Measurements from ENCODE around the gene OVOL2.

Gene OVOL2

DNA sequence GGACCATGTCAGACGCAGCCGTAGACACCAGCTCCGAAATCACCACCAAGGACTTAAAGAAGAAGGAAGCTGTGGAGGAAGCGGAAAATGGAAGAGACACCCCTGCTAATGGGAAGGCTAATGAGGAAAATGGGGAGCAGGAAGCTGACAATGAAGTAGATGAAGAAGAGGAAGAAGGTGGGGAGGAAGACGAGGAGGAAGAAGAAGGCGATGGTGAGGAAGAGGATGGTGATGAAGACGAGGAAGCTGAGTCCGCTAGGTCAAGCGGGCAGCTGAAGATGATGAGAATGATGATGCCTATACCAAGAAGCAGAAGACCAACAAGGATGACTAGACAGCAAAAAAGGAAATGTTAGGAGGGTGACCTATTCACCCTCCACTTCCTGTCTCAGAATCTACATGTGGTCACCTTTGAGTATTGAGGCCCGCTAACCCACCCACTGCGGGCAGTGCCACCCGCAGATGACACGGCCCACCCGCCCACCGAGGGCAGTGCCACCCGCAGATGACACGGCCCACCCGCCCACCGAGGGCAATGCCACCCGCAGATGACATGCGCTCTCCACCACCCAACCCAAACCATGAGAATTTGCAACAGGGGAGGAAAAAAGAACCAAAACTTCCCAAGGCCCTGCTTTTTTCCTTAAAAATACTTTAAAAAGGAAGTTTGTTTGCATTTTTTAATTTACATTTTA is 45.6 kb downstream of the OVOL2 start:
- no peak for FAIRE-seq

DNA sequence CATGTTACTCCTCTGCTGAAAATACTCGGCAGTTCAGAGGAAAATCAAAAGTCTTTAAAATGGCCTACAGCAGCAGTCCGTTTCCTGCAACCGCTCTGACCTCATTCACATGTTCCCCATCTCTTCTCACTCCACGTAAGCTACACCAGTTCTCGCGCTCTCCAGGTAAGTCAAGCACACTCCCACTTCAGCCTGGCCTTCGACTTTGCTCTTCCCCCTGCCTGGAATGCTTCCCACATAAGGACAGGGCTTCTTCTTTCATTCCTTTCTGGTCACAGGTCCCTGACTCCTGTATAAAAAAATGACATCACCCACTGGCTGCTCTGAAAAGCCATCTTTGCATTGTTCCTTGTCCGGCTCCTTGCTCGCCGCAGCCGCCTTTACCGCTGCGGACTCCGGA is 46.2 kb downstream of the OVOL2 start:
- no peak for FAIRE-seq

DNA sequence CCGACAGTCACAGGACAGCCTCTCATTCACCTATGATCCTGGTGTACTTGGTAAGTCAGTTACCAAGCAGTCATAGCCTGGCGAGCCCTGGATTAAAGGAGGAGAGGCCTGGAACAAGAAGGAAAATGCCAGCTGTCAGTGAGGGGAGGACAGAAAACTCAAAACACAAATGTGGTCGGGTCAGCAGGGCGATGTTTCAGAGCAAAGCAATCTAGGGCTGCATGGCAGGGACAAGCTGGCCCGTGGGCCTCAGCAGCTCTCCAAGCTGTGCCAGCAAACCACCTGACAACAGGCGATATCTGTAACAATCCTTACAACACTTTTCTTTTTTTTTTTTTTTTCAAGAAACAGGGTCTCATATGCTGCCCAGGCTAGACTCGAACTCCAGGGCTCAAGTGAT is 48.6 kb downstream of the OVOL2 start:
- no peak for FAIRE-seq

DNA sequence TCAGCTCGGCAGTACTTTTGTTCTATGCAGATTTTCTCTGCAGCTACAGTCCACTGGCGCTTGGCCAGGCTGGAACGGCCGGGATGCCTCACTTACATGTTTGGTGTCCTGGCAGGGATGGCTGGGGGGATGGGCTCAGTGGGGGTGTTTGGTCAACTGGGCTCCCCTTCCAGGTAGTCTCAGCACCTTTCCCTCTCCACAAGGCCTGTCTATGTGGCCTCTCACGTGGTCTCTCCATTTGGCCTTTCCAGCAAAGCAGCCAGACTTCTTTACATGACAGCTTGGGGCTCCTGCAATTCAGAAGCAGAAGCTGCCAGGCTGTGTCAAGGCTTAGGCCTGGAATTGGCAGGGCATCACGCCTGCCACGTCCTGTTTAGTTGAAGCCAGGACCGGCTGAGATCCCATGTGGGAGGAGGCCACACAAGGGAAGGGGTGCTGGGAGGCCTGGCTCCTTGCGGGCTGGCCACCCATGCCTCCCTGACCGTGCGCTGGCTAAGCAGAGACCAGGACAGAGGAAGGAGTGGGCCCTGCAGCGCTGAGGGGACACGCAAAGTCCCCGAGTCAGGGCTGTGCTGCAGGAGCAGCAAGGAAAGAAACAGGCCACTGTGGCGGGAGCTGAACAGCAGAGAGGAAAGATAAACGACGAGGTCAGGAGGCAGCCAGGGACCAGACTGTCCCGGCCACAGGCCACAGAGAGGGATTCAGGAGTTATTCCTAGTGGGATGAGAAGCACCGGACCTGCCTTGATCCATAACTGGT is 50.0 kb downstream of the OVOL2 start:
- FAIRE-seq, result no peak

DNA sequence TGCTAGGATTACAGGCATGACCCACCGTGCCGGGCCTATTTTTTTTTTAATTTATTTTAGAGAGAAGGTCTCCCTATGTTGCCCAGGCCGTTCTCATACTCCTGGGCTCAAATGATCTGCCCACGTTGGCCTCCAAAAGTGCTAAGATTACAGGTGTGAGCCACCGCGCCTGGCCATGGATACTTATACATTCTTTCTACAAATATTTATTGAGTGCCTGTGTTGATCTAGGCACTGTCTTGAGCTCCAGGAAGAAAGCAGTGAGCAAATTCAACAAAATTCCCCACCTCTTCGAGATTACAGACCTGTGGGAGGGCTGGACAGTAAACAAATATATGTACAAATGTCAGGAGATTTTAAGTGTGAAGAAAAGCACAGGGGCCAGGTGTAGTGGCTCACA is 51.0 kb downstream of the OVOL2 start:
- no peak for FAIRE-seq

DNA sequence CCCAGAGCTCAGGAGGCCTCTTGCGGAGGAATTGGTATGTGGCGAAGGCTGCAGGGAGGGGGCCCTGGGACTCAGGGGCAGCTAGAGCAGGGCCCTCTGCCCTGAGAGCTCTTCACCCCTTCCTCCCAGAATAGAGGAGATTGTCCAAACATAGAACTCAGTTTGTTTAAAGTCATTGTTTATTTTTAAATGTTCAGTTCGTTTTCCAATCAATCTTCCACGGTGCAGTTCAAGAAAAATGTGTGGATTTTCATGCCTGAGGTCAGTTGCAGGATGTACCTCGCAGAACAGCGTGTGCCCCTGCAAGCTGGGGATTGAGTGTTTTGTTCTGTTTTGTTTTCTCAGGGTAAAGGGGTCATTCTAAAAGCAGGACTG is 51.7 kb downstream of the OVOL2 start:
- no peak for FAIRE-seq

DNA sequence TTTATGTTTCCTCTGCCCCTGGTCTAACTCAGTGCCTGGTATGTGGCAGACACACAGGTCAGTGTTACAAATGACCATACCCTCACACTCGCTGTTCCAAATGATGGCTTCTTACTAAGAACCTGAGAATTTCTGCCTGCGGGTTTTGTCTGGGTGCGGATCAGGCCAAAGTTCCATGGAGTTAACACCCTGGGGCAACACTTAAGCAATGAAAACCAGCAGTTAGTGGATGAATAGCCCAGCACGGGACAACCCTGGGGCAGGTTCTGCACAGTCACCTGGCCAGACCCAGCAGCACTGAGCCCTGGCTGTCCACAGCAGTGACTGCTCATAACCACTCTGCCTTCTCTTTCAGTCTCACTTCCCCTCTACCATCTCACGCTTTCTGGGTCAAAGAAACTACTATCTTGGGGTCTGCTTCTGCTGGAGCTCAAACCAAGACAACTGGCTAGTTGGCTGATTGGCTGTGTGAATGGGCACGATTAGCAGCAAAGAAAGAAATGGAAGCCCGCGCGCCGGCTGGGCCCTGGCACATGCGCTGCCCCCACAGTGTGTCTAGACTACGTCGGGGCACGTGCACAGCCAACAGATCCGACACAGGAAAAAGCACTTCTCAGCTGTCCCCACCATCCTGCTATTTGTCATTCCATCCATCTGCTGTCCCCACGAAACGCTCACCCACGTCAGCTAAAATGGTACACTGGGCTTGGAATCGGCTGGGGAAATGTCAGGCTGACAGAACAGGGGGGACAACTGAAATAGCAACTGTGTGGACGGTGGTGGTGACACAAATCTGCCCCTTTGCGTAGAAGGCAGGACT is 52.3 kb downstream of the OVOL2 start:
- FAIRE-seq, result no peak

DNA sequence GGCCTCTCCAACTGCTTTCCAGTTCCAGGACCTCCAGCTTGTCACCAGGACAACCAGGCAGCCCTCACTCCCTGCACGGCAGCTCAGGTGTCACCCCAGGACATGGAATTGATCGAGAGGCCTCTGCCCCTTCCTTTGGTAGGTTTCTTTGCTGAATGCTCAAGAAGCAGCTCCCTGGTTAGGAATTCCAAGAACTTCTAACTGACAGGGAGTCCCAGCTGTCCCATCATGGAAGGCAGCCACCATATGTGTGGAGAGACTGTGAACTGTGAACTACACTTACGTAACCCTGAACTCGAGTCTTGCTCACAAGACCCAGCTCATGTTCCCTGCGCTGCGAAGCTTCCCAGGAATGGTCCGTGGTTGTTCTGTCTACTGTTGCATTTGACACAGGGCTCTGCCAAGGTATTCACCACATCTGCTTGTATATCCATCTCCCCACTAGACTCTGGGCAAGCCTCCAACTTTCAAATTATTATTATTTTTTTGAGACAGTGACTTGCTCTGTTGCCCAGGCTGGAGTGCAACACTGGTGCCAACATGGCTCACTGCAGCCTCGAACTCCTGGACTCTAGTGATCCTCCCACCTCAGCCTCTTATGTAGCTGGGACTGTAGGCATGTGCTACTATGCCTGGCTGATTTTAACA is 53.2 kb downstream of the OVOL2 start:
- FAIRE-seq, result no peak

DNA sequence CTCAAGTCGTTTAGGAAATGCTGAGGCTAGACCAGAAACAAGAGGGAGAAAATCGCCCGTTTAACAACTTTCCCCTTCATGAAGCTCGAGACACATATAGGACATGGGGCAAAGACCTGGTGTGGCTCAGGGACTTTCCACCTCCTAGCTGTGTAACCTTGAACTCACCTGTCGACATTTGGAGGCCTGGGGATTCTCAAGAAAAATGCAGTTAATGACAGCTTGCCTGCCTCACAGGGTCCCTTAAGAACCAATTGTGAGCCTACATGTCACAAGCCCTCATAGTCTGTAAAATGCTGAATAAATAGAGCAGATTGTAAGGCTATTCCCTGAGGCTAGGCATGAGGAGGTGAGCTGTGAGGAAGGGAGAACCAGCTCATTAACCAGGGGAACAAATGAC is 53.8 kb downstream of the OVOL2 start:
- no peak for FAIRE-seq

DNA sequence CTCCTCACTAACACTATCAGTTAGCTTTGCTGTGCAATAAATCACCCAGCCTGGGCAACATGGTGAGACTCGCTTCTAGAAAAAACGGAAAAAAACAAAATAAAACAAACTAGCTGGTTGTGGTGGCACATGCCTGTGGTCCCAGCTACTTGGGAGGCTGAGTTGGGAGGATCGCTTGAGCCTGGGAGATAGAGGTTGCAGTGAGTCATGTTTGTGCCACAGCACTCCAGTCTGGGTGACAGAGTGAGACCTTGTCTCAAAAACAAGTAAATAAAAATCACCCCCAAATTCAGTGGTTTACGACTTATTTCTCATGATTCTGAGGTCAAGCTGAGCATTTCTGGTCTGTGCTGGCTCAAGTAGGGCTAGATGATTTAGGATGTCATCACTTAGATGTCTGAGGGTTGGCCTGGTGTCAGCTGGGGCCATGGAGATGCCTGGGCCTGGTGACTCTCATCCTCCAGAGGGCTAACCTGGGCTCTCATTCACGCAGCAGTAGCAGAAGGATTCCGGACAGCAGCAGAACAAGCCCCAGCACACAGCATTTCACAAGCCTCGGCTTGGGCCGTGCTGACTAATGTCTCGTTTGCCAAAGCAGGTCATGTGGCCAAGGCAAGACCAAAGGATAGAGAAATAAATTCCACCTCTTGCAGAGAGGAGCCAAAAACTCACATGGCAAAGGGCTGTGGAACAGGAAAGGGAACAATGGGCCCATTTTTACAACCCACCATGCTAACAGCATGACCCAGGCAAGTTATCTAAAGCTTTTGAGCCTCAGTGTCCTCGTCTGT is 56.4 kb downstream of the OVOL2 start:
- no peak for FAIRE-seq

DNA sequence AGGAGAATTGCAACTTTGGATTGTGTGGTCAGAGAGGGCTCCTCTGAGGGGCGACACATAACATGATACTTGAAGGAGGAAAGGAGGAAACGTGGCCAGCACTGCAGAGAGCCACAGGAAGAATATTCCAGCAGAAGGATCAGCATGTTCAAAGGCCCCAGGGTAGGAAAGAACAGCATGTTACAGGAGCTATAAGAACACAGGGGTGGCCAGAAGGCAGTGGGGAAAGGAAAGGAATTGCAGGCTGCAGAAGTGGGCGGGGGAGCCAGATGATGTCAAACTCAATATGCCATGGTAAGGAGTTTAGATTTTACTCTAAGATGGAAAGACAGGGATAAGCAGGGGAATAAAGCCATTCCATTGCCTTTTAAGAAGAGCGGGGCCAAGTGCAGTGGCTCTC is 58.1 kb downstream of the OVOL2 start:
- no peak for FAIRE-seq

DNA sequence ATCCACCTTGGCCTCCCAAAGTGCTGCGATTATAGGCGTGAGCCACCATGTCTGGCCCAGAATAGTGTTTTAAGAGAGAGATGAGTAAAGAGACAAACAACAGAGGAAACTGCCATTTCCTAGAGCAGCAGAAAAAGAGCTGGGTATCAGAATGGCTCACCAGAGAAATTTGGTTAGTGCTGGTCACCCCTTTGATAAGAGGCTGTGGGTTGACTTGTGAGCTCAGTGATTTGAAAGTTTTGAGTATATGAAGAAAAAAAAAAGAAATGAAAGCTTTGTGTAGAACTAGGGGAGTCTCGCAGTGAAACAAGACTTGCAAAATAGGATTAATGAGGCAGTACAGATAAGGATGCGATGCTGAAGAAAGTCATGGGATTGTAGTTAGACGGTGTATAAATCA is 59.3 kb downstream of the OVOL2 start:
- FAIRE-seq, result no peak

DNA sequence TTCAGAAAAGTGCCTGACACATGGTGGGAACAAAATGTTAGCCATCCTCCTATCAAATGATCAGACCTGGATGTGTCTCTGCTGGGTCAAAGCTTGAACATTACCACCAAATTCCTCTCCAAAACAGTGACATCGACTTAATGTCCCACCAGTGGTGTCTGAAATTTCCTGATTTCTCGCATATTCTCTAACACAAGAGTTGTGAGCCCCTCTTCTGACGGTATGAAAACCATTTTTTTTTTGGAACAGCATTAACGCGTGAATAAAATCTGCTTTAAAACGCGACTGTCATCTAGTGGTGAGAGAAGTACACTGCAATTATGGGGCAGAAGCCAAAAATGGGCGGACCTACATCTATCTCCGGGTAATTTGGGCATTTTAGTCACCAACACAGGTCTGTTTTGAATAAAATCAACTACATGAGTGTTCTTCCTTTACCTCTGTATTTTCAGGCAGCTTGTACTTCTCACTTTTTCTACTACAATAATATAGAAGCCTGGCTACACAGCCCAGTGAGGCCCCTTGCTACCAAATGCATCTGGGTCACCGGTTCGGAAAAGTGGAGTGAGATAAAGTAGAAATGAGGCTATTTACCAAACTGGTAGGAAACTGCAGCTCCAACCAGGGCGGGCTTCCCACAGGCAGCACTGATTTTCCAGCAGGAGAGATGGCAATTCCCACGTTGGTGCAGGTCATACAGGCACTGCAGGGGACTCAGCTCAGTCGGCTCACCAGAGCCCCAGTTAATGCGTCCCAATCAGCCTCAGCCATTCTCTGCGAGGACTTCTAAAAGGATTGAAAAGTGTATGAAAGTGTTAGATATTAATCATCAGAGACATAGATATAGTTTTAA is 61.5 kb downstream of the OVOL2 start:
- peak; percentile 96 for FAIRE-seq

DNA sequence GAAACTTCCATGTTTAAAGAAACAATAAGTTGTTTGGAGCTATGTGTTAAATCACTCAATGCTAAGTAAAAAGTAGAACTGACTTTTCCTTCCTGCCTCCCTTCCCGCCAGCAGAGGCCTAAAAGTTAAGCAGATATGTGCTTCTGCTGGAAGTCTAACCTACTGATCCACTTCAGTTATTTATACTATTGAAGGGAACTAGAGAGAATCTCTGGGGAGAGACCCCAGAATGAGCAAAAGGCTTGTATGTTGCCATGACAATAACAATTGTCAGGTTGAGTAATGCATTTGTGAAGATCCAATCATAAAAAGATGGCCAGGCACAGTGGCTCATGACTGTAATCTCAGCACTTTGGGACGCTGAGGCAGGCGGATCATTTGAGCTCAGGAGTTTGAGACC is 64.2 kb downstream of the OVOL2 start:
- FAIRE-seq, result no peak

DNA sequence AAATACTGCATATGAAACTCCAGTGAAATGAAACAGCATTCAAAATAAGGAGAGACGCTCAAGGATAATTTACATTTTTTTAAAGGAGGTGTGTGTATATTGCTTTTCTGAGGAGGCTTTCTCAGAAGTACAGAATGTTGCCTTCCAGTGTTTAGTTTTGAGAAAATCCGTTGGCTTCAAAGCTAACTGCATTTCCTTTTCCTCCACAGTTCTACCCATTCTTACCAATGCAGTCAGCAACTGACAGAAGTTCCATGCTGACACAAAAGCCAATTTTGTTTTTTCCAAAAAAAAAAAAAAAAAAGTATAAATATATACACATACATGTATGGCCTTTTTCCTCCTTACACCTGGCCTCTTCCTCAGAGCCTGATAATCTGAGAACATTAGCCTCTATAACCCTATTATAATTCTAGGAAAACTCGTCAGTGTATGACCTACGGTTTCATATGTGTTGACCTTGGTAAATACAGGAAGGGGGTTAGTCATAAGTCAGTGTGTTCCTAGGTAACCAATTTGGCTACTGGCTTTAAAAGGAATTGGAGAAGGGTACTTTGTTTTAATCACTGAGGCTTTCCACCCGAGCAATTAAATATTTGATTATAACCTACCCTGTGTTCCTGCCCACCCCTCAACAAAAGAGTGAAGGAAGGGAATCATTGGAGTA is 64.7 kb downstream of the OVOL2 start:
- FAIRE-seq, result no peak

DNA sequence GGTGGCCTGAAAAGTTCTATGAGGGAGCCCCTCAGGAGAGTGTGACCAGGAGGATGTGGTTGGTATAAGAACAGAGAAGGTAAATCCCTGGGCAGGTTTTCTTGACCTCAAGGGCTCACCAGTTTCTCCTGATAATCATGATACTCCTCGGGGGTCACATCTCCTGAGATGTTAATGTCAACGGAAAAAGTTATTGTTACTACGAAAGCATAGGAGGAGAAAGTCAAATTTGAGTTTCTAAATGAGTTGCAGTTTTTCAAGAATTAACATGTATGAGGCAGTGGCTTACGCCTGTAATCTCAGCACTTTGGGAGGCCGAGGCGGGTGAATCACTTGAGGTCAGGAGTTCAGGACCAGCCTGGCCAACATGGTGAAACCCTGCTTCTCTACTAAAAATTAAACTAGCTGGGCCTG is 65.5 kb downstream of the OVOL2 start:
- FAIRE-seq, result no peak

DNA sequence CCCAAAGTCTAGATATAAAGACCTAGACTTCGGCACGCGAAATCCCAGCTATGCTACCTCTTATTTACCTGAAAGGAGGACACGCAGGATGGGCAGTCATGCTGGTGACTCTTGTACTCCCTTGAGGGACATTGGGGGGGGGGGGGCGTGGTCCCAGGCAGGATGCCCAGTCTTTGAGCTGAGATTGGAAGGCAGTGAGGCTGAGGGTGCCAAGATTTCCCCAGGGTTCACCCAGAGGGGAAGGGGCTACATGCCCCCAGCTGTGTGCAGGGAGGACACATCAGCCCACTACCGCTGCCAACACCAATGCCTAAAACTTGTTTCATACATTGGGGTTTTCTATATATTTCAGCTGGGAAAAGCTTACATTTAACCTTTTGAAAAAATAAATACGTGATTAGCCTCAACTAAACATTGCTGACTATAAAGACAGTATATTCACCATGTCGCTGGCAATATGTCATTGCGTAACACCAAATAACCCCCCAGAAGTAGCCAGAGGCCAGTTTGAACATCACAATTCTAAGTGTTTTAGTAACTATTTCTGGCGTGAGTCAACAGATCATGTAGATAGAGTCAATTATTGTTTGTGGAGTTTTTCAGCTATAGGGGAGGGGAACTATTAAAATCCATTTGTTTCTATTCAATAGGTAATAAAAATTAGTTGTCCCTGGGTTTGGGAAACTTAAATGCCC is 67.3 kb downstream of the OVOL2 start:
- FAIRE-seq, result no peak

DNA sequence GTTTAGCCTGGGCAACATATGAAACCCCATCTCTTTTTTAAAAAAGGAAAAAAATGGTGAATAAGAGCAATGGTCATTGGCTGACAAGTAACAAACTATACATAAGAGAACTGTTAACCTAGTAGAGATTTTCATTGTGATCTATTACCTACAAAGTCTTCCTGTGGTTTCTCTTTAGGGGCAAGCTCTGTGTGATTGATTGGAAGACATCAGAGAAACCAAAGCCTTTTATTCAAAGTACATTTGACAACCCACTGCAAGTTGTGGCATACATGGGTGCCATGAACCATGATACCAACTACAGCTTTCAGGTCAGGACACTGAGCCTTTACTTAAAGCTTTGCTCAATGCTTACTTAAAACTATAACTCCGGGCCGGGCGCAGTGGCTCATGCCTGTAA is 69.7 kb downstream of the OVOL2 start:
- no peak for FAIRE-seq

DNA sequence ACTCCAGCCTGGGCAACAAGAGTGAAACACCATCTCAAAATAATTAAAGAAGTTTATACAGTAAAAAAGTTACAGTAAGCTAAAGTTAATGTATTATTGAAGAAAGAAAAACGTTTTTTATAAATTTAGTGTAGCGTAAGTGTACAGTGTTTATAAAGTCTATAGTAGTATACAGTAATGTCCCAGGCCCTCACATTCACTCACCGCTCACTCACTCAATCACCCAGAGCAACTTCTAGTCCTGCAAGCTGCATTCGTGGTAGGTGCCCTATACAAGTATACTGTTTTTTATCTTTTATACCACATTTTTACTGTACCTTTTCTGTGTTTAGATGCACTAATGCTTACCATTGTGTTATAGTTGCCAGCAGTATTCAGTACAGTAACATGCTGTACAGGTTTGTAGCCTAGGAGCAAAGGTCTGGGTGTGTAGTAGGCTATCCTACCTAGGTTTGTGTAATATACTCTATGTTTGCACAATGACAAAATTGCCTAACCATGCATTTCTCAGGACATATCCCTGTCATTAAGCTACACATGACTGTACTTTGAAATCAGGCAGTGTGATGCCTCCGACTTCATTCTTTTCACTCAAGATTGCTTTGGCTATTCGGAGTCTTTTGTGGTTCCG is 72.2 kb downstream of the OVOL2 start:
- FAIRE-seq, result no peak

DNA sequence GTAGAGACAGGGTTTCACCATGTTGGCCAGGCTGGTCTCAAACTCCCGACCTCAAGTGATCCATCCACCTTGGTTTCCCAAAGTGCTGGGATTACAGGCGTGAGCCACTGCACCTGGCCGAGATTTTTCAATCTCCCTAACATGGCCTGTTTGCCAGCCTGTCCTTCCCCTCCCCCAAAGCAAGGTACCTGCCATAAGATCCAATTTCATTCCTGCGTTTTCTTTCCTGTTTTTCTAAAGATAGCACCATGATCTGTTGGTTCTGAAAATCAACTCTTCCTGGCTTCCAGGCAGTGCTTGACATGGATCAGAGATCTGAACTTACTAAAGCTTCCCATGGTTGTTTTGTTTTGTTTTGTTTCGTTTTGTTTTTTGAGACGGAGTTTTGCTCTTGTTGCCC is 81.4 kb downstream of the OVOL2 start:
- FAIRE-seq, result no peak
